Measurements from ENCODE around the gene MED17.

Gene MED17
- total RNA-seq = 22.7 to 48.1 (median 30.4) reads per million in 9 experiments

DNA sequence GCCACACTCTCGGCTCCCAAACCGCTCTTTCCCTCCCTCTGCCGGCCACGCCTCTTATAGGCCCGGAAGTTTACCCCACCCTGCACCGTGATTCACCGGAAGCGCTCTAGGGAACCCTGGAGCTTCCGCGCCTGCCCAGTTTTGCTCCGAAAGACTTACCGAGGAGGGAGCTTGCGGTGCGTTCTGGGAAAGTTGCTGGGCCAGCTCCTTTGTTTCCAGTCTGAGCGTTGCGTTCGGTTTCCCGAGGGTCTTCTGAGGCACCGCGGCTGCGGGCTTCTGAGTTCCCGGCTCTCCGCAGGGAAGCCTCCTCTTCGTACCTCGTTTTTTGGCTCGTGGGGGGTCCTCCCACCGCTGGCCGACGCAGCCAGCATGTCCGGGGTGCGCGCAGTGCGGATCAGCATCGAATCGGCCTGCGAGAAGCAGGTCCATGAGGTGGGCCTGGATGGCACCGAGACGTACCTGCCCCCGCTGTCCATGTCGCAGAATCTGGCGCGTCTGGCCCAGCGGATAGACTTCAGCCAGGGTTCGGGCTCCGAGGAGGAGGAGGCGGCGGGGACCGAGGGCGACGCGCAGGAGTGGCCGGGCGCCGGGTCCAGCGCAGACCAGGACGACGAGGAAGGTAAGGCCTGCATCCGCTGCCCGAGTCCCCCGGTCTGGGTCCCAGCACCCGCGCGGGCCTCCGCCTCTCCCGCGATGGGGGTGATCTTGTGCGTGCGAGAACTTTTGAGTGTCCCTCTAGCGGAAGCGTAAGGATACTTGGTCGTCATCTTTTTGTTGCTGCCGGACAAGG lies at the start of gene MED17:
Gene MED17, plus strand, starts transcription at position 138 of the 790 bp plus-strand sequence. Its CDS starts 232 bp downstream, at position 370.
- H3K27ac Mint-ChIP-seq = peak within 1 kb of the TSS; percentile 82 to 94
- DNase-seq (peak; percentile 76 to 79 (median 77)), ATAC-seq (replicated peaks) (peak; percentile 91)
- H3K4me3 Mint-ChIP-seq = peak within 1 kb of the TSS; percentile 94 to 99
- H3K27me3 Mint-ChIP-seq = no peaks in the 10 kb centered on the region
- peaks cover 35 to 43% of the 10 kb centered on the region in 2 donors for H3K4me1 Mint-ChIP-seq (ENCODE audit: low read depth in 2 of 2)
- H3K36me3 Mint-ChIP-seq (ENCODE audit: insufficient read depth) = peaks cover 28% of the 10 kb centered on the region
- H3K9me3 Mint-ChIP-seq = no peaks in the 10 kb centered on the region

DNA sequence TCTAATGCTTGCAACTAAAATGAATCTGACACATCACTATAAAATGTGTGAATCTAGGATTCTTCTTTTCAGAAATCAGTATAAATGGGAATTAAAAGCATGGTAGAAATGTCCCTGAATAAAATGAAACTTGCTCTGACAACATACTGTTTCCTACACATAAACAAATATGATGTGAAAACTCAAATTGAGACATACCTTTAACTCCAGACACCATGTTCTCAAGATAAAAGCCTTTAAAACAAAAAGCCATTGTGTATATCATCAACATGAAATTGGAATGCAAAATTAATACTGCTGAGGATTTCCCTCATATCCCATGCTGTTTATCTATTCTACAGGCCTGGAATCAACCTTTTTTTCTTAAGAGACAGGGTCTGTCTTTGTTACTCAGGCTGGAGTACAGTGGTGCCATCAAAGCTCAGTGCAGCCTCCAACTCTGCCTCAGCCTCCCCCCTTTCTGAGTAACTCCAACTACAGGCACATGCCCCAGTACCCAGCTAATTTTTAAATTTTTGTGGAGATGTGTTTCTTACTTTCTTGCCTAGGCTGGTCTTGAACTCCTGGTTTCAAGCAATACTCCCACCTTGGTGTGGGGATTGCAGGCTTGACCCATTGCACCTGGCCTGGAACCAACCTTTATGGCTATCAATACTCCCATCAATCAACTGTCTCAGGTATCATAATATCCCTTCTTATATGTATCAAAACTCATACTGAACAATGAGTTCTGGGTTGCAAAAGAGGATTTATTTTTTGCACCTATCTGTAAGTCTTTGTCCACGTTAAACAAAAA lies 49.5 kb upstream of the MED17 start:
- Mint-ChIP-seq H3K4me1 (ENCODE audit: low read depth in 2 of 2) (peaks cover 39 to 63% of the 10 kb centered on the region in 2 donors), H3K27me3 (no peaks in the 10 kb centered on the region), H3K4me3 (peak overlapping the region in 1 of 2 donors; percentile 22)

GRCh38 chr11:93735627-93736026 lies 48.5 kb upstream of the MED17 start:
- Mint-ChIP-seq H3K36me3 (ENCODE audit: insufficient read depth) (peaks cover 99% of the 10 kb centered on the region), H3K9me3 (no peaks in the 10 kb centered on the region), H3K4me1 (ENCODE audit: low read depth in 2 of 2) (peaks cover 46 to 73% of the 10 kb centered on the region in 2 donors), H3K4me3 (no peak overlapping the region), H3K27me3 (no peaks in the 10 kb centered on the region), H3K27ac (peak overlapping the region; percentile 98 to 100)
- DNase-seq (no peak), ATAC-seq (replicated peaks) (no peak)

More for the DNA sequence above, 49.5 kb upstream of the MED17 start:
- ATAC-seq (replicated peaks) (no peak), DNase-seq (no peak)
- no peaks in the 10 kb centered on the region for H3K9me3 Mint-ChIP-seq
- H3K27ac Mint-ChIP-seq = peak overlapping the region; percentile 98 to 100
- peaks cover 99% of the 10 kb centered on the region for H3K36me3 Mint-ChIP-seq (ENCODE audit: insufficient read depth)

DNA sequence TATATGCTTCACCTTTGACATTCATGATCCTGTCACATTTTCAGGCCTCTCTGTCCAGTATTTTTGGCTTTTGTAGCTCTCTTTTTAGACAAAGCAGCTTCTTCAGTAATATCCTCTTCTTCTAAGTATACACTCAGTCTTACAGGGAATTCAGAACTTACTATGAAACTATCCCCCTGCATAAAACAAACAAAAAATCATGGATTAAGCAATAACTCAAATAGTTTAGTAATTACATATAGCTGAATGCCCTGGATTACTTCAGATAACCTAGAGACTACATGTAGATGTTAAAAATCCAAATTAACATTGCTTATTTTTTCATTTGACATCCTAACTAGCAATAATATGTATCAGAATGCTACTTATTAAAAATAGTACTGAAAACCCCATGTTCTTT lies 48.0 kb upstream of the MED17 start:
- peak overlapping the region in 1 of 2 donors; percentile 96 for H3K4me3 Mint-ChIP-seq
- H3K4me1 Mint-ChIP-seq (ENCODE audit: low read depth in 2 of 2) = peaks cover 51 to 78% of the 10 kb centered on the region in 2 donors
- no peaks in the 10 kb centered on the region for H3K9me3 Mint-ChIP-seq
- peak overlapping the region; percentile 98 to 100 for H3K27ac Mint-ChIP-seq
- peaks cover 99% of the 10 kb centered on the region for H3K36me3 Mint-ChIP-seq (ENCODE audit: insufficient read depth)
- H3K27me3 Mint-ChIP-seq = no peaks in the 10 kb centered on the region
- no peak for ATAC-seq (replicated peaks)
- DNase-seq = no peak

DNA sequence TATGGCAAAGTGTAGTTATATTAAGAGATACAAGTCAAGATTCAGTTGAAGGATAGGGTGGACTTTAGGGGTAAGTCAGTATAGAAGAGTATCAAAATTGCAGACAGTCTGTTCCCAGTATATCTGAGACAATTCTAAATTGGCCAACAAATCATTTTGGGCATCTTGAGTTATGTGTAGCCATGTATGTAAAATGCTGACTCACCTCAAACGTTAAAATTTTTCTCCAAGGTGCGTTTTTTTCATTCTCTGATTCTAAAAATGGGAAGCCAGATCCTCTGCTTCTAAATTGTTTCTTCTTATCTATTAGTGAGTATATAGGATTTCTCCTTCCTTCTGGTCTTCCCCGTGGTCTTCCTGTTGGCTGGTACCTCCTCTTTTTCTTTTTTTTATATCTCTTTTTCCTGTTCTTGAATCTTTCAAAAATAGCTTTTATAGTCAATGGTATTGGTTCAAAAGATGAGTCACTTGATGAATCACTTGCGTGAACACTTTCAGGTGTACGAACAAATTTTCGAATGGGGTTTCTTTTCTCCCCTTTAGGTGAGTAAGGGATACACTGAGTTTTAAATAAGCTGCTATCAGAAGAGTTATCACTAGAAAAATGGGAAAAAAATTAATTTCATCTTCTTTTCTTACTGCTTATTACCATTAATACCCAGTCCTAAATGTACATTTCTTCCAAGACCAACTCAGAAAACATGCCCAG lies 46.0 kb upstream of the MED17 start:
- Mint-ChIP-seq H3K4me1 (ENCODE audit: low read depth in 2 of 2) (peaks cover 56 to 72% of the 10 kb centered on the region in 2 donors), H3K9me3 (no peaks in the 10 kb centered on the region), H3K36me3 (ENCODE audit: insufficient read depth) (peaks cover 93% of the 10 kb centered on the region), H3K4me3 (peak overlapping the region; percentile 96 to 98), H3K27me3 (no peaks in the 10 kb centered on the region), H3K27ac (peak overlapping the region; percentile 98 to 100)
- no peak for ATAC-seq (replicated peaks)
- DNase-seq = no peak

DNA sequence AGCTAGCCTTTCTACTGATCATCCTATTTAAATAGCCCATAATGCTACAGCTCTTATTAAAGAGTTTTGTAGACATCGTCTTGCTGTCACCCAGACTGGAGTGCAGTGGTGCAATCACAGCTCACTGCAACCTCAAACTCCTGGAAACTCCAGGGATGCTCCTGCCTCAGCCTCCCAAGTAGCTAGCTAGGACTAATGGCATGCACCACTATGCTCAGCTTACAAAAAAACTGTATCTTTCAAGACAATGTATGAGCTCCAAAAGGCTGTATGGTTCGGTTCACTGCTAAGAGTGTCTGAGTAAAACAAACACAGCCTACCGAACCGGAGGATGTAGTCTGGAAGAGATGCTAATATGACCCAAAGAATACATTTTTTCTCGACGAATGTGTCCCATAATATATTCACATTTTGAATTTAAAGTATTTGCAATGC lies 45.4 kb upstream of the MED17 start:
- ATAC-seq (replicated peaks) (no peak), DNase-seq (no peak)
- peak overlapping the region; percentile 98 to 100 for H3K27ac Mint-ChIP-seq
- H3K36me3 Mint-ChIP-seq (ENCODE audit: insufficient read depth) = peaks cover 90% of the 10 kb centered on the region
- no peaks in the 10 kb centered on the region for H3K9me3 Mint-ChIP-seq
- H3K27me3 Mint-ChIP-seq = no peaks in the 10 kb centered on the region
- peaks cover 55 to 68% of the 10 kb centered on the region in 2 donors for H3K4me1 Mint-ChIP-seq (ENCODE audit: low read depth in 2 of 2)
- peak overlapping the region; percentile 96 to 98 for H3K4me3 Mint-ChIP-seq

DNA sequence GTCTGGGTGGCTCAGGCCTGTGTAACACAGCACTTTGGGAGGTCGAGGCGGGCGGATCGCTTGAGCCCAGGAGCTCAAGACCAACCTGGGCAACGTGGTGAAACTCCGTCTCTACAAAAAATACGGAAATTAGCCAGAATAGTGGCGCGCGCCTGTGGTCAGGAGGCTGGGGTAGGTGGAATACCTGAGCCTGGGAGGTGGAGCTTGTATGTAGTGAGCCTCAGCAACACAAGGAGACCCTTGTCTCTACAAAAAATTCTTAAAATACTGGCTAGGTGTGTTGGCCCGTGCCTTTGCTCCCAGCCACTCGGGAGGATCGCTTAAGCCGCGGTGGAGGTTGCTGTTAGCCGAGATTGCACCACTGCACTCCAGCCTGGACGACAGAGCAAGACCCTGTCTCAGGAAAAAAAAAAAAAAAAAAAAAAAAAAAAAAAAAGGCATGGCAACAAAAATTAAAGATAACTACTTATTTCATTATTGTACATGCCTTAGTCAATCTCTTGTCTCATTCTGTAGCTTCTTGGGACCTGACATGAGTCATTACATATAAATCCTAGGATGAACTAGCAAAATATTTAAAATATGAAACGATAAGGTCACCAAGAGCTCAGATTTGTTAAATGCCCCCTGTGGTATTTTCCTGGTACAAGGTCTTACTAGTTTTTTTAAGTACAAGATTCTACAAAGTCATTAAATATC lies 43.9 kb upstream of the MED17 start:
- no peak for ATAC-seq (replicated peaks)

GRCh38 chr11:93740730-93741093 lies 43.4 kb upstream of the MED17 start:
- Mint-ChIP-seq H3K27ac (peak overlapping the region; percentile 98 to 100), H3K36me3 (ENCODE audit: insufficient read depth) (peaks cover 69% of the 10 kb centered on the region), H3K27me3 (no peaks in the 10 kb centered on the region), H3K9me3 (no peaks in the 10 kb centered on the region), H3K4me3 (peak overlapping the region; percentile 96 to 98), H3K4me1 (ENCODE audit: low read depth in 2 of 2) (peaks cover 46 to 56% of the 10 kb centered on the region in 2 donors)
- DNase-seq (peak; percentile 53 to 64 (median 59)), ATAC-seq (replicated peaks) (peak; percentile 62)

More for the DNA sequence above, 43.9 kb upstream of the MED17 start:
- Mint-ChIP-seq H3K27me3 (no peaks in the 10 kb centered on the region), H3K27ac (peak overlapping the region; percentile 98 to 100), H3K4me3 (peak overlapping the region; percentile 96 to 98), H3K9me3 (no peaks in the 10 kb centered on the region), H3K36me3 (ENCODE audit: insufficient read depth) (peaks cover 75% of the 10 kb centered on the region), H3K4me1 (ENCODE audit: low read depth in 2 of 2) (peaks cover 49 to 58% of the 10 kb centered on the region in 2 donors)
- no peak for DNase-seq

DNA sequence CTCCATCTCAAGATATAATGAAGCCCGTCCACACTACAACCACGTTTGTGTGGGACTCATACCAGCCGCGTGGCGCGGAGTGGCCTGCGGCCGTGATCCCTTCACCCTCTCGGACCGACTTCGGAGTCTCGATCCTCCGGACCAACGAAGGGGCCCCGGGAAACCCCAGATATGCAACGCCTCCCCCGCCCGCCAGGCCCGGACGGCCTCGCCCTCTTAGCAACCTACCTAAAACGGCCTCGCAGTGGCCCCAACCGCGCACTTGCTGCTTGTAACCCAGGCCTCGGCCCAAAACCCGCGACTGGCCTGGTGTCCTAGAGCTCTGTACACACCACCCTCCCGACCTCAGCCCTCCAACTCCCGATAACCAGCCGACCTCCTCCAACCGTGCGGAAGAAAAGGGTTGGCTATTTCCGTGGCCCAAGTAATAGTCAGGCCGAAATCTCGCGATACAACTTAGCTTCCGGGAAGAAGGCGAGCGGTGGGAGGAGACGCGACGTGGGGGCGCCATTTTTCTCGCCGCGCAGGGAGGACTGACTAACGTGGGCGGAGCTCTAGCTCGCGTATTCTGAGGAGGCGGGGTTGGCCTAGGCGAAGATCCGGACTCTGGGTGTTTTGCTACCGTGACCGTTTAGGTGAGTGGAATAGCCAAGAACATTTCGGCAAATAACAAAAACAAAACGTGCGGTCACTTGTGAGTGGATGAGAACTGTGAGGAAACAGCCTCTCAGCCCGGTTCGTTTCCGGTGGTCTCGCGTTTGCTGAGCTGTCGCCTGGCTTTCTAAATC lies 42.8 kb upstream of the MED17 start, which contains the start of the genes C11orf54 and TAF1D:
Gene C11orf54, plus strand, starts transcription at position 579 of the 788 bp plus-strand sequence. CDS start 5,722 bp downstream, outside the sequence.
Gene TAF1D, minus strand, starts transcription at position 402 of the 788 bp plus-strand sequence. CDS start 2,191 bp downstream, outside the sequence.
- Mint-ChIP-seq H3K4me3 (peak within 1 kb of the TSS; percentile 96 to 98), H3K27me3 (no peaks in the 10 kb centered on the region), H3K9me3 (no peaks in the 10 kb centered on the region), H3K4me1 (ENCODE audit: low read depth in 2 of 2) (peaks cover 43 to 53% of the 10 kb centered on the region in 2 donors), H3K27ac (peak within 1 kb of the TSS; percentile 98 to 100), H3K36me3 (ENCODE audit: insufficient read depth) (peaks cover 64% of the 10 kb centered on the region)
- DNase-seq (peak; percentile 96 to 98 (median 97)), ATAC-seq (replicated peaks) (peak; percentile 85)

GRCh38 chr11:93741882-93742226 lies 42.2 kb upstream of the MED17 start:
- no peaks in the 10 kb centered on the region for H3K27me3 Mint-ChIP-seq
- H3K9me3 Mint-ChIP-seq = no peaks in the 10 kb centered on the region
- no peak for DNase-seq
- peaks cover 58% of the 10 kb centered on the region for H3K36me3 Mint-ChIP-seq (ENCODE audit: insufficient read depth)
- H3K4me1 Mint-ChIP-seq (ENCODE audit: low read depth in 2 of 2) = peaks cover 41 to 49% of the 10 kb centered on the region in 2 donors
- no peak for ATAC-seq (replicated peaks)
- H3K27ac Mint-ChIP-seq = peak overlapping the region; percentile 98 to 100
- peak overlapping the region; percentile 96 to 98 for H3K4me3 Mint-ChIP-seq

DNA sequence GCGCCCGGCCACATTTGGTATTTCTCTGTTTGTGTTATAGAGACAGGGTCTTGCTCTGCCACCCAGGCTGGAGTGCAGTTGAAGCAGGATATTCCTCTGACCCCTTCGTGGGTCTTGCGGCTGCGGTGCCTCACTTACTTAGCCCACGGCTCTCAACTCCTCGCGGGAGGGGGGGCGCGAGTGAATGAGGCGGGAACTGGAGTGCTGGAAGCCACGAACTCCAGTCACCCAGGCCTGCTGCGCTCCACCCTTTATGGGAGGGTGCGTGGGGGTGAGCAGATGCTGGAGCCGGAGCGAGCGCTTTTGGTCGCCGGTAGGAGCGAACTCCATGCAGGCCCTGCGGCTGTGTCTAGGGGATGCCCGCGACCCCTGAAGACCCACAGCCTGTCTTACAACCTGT lies 40.8 kb upstream of the MED17 start:
- Mint-ChIP-seq H3K27me3 (no peaks in the 10 kb centered on the region), H3K27ac (peak overlapping the region in 1 of 2 donors; percentile 100), H3K36me3 (ENCODE audit: insufficient read depth) (peaks cover 47% of the 10 kb centered on the region), H3K4me1 (ENCODE audit: low read depth in 2 of 2) (peaks cover 29 to 37% of the 10 kb centered on the region in 2 donors), H3K9me3 (no peaks in the 10 kb centered on the region), H3K4me3 (peak overlapping the region; percentile 68 to 98)
- ATAC-seq (replicated peaks) = no peak
- DNase-seq = no peak

- Mint-ChIP-seq H3K27ac (no peak overlapping the region), H3K4me1 (ENCODE audit: low read depth in 2 of 2) (peaks cover 17 to 23% of the 10 kb centered on the region in 2 donors), H3K36me3 (ENCODE audit: insufficient read depth) (peaks cover 34% of the 10 kb centered on the region), H3K27me3 (no peaks in the 10 kb centered on the region), H3K9me3 (no peaks in the 10 kb centered on the region), H3K4me3 (no peak overlapping the region)
- DNase-seq = no peak
- no peak for ATAC-seq (replicated peaks)
Measured at GRCh38 chr11:93744669-93745004, 39.4 kb upstream of the MED17 start.
